Measurements from ENCODE around the gene RASGRP4. TPM values are rescaled to one million over a fixed set of nuclear protein-coding genes. Genes with fewer than 3 reads are reported as not detected.

Gene RASGRP4
- total RNA-seq, 1 donor from 2014 or later, result not detected

DNA sequence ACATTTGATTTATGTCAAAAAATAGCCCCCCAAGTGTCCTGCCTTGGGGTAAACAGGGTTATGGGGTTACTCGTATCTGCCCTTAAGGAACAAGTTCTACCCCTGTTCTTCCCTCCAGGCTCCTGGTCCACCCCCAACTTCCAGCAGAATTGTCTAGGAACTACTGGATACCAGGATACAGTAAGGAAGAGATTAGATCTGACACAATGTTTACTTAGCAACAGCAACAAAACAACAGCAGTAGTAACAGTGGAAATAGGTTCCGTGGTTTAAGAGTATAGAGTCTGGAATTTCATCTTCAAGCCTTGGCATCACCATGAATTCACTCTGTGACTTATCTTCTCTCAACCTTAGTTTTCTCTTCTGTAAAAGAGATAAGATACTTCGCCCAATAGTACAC lies 24.9 kb downstream of the RASGRP4 start:
- DNase-seq (ENCODE audit: low spot score), result no peak
- H3K9me3 Mint-ChIP-seq (ENCODE audit: low read depth), result no peaks in the 10 kb centered on the region
- H3K36me3 Mint-ChIP-seq (ENCODE audit: low read depth), result peaks cover 8% of the 10 kb centered on the region
- H3K4me3 Mint-ChIP-seq (ENCODE audit: unreplicated experiment), result no peak overlapping the region
- peaks cover 3% of the 10 kb centered on the region for H3K27me3 Mint-ChIP-seq (ENCODE audit: low read depth)
- TF ChIP-seq, protein P1, sequence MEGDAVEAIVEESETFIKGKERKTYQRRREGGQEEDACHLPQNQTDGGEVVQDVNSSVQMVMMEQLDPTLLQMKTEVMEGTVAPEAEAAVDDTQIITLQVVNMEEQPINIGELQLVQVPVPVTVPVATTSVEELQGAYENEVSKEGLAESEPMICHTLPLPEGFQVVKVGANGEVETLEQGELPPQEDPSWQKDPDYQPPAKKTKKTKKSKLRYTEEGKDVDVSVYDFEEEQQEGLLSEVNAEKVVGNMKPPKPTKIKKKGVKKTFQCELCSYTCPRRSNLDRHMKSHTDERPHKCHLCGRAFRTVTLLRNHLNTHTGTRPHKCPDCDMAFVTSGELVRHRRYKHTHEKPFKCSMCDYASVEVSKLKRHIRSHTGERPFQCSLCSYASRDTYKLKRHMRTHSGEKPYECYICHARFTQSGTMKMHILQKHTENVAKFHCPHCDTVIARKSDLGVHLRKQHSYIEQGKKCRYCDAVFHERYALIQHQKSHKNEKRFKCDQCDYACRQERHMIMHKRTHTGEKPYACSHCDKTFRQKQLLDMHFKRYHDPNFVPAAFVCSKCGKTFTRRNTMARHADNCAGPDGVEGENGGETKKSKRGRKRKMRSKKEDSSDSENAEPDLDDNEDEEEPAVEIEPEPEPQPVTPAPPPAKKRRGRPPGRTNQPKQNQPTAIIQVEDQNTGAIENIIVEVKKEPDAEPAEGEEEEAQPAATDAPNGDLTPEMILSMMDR (IDR thresholded peaks at IDR 0.05), result no peak
- H3K27ac Mint-ChIP-seq (ENCODE audit: unreplicated experiment), result no peak overlapping the region
- peaks cover 6% of the 10 kb centered on the region for H3K4me1 Mint-ChIP-seq (ENCODE audit: low read depth)

DNA sequence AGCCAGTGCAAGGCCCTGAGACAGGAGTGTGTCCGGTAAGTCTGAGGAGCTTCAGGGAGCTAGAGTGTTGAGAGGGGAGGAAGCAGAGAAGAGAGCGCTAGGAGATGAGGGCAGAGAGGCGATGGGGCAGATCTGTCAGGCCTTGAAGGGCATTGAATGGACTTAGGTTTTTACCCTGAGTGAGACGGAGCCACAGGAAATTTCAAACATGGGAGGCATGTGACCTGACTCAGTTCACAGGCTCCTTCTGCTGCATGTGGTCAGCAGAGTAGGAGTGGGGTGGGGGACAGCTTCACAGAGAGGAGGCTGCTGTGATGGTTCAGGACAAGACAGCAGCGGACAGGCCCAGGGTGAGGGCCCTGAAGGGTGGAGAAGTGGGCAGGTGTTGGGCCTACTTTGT lies 25.7 kb downstream of the RASGRP4 start:
- Mint-ChIP-seq H3K36me3 (ENCODE audit: low read depth) (peaks cover 7% of the 10 kb centered on the region), H3K4me1 (ENCODE audit: low read depth) (peaks cover 6% of the 10 kb centered on the region), H3K27me3 (ENCODE audit: low read depth) (peaks cover 3% of the 10 kb centered on the region), H3K27ac (ENCODE audit: unreplicated experiment) (no peak overlapping the region), H3K9me3 (ENCODE audit: low read depth) (no peaks in the 10 kb centered on the region), H3K4me3 (ENCODE audit: unreplicated experiment) (no peak overlapping the region)
- DNase-seq (ENCODE audit: low spot score), result no peak
- TF ChIP-seq, protein P1 (IDR thresholded peaks at IDR 0.05), result no peak

DNA sequence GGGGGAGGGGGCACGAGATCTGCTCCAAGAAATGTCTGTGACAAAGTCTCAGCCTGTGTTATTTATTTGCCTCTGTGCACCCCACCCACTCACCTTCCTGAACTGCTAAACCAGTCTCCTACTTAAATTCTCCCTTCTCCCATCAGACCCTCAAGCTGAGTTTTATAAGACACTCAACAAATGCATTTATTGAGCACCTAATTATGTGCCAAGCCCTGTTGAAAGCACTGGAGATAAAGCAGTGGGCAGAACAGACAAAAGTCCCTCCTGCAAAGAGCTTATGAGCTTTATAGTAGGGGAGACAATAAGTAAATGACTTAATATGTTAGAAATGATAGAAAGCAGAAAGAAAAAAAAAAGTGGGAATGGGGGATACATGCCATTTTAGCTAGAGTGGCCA lies 26.5 kb downstream of the RASGRP4 start:
- H3K27ac Mint-ChIP-seq (ENCODE audit: unreplicated experiment), result no peak overlapping the region
- H3K36me3 Mint-ChIP-seq (ENCODE audit: low read depth), result peaks cover 5% of the 10 kb centered on the region
- TF ChIP-seq, protein P1 (IDR thresholded peaks at IDR 0.05), result no peak
- no peak overlapping the region for H3K4me3 Mint-ChIP-seq (ENCODE audit: unreplicated experiment)
- H3K27me3 Mint-ChIP-seq (ENCODE audit: low read depth), result peaks cover 3% of the 10 kb centered on the region
- no peaks in the 10 kb centered on the region for H3K9me3 Mint-ChIP-seq (ENCODE audit: low read depth)
- DNase-seq (ENCODE audit: low spot score), result no peak
- peaks cover 6% of the 10 kb centered on the region for H3K4me1 Mint-ChIP-seq (ENCODE audit: low read depth)

DNA sequence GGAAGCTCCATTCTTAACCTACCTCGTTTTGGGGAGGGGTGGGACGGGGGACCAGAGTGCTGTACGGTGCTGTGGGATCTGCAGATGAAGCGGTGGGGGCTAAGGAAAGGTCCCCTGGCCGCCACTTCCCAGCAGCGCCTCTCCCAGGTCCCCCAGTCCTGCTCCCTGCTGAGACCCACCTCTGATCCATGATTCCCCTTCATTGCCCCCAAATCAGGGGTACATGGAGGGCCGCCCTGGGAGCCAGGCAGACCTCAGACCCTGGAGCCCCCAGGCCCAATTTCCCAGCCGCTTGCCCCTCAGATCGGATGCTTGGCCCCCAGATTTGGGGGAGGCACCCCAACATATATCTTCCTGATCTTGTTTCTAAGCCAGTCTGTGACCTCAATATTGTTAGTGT lies 26.9 kb downstream of the RASGRP4 start:
- TF ChIP-seq, protein P1 (IDR thresholded peaks at IDR 0.05), result no peak
- H3K4me1 Mint-ChIP-seq (ENCODE audit: low read depth), result peaks cover 6% of the 10 kb centered on the region
- no peak overlapping the region for H3K4me3 Mint-ChIP-seq (ENCODE audit: unreplicated experiment)
- no peak for DNase-seq (ENCODE audit: low spot score)
- H3K27ac Mint-ChIP-seq (ENCODE audit: unreplicated experiment), result no peak overlapping the region
- peaks cover 5% of the 10 kb centered on the region for H3K36me3 Mint-ChIP-seq (ENCODE audit: low read depth)
- H3K9me3 Mint-ChIP-seq (ENCODE audit: low read depth), result no peaks in the 10 kb centered on the region
- H3K27me3 Mint-ChIP-seq (ENCODE audit: low read depth), result peaks cover 3% of the 10 kb centered on the region

DNA sequence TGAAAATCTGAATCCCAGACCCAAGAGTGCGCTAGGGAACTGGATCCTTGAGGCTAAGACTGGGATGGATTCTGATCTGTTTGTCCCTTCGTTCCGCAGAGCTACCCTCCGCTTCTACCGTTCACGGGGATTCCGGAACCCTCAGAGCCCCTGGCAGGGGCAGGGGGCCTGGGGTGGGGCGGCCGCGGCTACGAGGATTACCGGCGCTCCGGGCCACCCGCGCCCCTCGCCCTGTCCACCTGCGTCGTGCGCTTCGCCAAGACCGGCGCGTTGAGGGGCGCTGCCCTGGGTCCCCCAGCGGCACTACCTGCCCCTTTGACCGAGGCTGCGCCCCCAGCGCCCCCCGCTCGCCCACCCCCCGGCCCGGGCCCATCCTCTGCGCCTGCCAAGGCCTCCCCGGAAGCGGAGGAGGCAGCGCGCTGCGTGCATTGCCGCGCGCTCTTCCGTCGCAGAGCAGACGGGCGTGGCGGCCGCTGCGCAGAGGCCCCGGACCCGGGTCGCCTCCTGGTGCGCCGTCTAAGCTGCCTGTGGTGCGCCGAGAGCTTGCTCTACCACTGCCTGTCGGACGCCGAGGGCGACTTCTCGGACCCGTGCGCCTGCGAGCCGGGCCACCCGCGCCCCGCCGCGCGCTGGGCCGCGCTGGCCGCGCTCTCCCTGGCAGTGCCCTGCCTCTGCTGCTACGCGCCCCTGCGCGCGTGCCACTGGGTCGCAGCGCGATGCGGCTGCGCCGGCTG lies 30.5 kb downstream of the RASGRP4 start:
- H3K27me3 Mint-ChIP-seq (ENCODE audit: low read depth), result peaks cover 3% of the 10 kb centered on the region
- H3K4me1 Mint-ChIP-seq (ENCODE audit: low read depth), result peaks cover 2% of the 10 kb centered on the region
- H3K4me3 Mint-ChIP-seq (ENCODE audit: unreplicated experiment), result no peak overlapping the region
- no peak overlapping the region for H3K27ac Mint-ChIP-seq (ENCODE audit: unreplicated experiment)
- no peaks in the 10 kb centered on the region for H3K9me3 Mint-ChIP-seq (ENCODE audit: low read depth)
- TF ChIP-seq, protein P1 (IDR thresholded peaks at IDR 0.05), result no peak
- H3K36me3 Mint-ChIP-seq (ENCODE audit: low read depth), result peaks cover 9% of the 10 kb centered on the region
- no peak for DNase-seq (ENCODE audit: low spot score)
